Prostate gland (tissue), 2 donors: ENCODE data around the gene DEDD. TPM values are rescaled to one million over a fixed set of nuclear protein-coding genes. Genes with fewer than 3 reads are reported as not detected.

Experiments
- DNase-seq: peaks from one replicate; pipeline ENCODE4 v3.0.0-alpha.2; 2019; ENCODE audit warnings: low spot score
- H3K27ac ChIP-seq, 2 donors: fragments of 200-600 bp; sonication (generic); 2 replicates each; pipeline ENCODE4 v1.5.1; 2017 to 2019
- H3K27me3 ChIP-seq: fragments of 200-600 bp; sonication (generic); replicated peaks from 2 replicates; pipeline ENCODE4 v1.5.1; 2019; ENCODE audit not compliant: insufficient read depth
- H3K36me3 ChIP-seq, 2 donors: fragments of 200-600 bp; sonication (generic); 1 replicate in 1 of 2; 2 replicates in 1 of 2; pipeline versions ENCODE4 v1.5.1 to v1.8.1; 2017 to 2019
- H3K4me1 ChIP-seq: fragments of 200-600 bp; sonication (generic); replicated peaks from 2 replicates; pipeline ENCODE4 v1.5.1; 2019
- H3K4me3 ChIP-seq, 2 donors: fragments of 200-600 bp; sonication (generic); 2 replicates each; pipeline ENCODE4 v1.5.1; 2017 to 2019
- H3K9me3 ChIP-seq: fragments of 200-600 bp; sonication (generic); 2 replicates; pipeline ENCODE4 v1.5.1; 2017
- POLR2A ChIP-seq: fragments of 450-650 bp; IDR thresholded peaks from one replicate; pipeline ENCODE4 v1.6.1; 2016; ENCODE audit warnings: antibody characterized with exemption, mild to moderate bottlenecking
- POLR2AphosphoS5 ChIP-seq: sonication (generic); formaldehyde crosslinking; IDR thresholded peaks from one replicate; pipeline ENCODE4 v1.6.1; 2017; ENCODE audit warnings: antibody characterized with exemption
- WGBS: methylation state at CpG from one replicate; pipeline ENCODE4 v1.1.5; 2018; 5-methylcytosine and 5-hydroxymethylcytosine counted together
- intact Hi-C: fragments of 100-400 bp; cut with DNase I; formaldehyde crosslinking; loops from one replicate; pipeline ENCODE4 v1.14.2; 2022
- total RNA-seq, 2 donors: library from RNA; depleted of rRNA; stranded (reverse); fragments of >200 nt; gene quantifications; one replicate each; pipeline ENCODE4 v1.1.0, GENCODE V29; 2016
- TF ChIP-seq, protein P1 (sequence below), 4 experiments: fragments of 200-600 bp in 2 of 4; fragments of 450-650 bp in 2 of 4; sonication (generic) in 2 of 4; IDR thresholded peaks; 1 replicate in 3 of 4; 2 replicates in 1 of 4; pipeline ENCODE4 v1.5.1; 2016 to 2019; ENCODE audit warnings: antibody characterized with exemption in 4 of 4, mild to moderate bottlenecking in 2 of 4, moderate library complexity in 2 of 4

Gene DEDD
- total RNA-seq, 2 donors from 2014 or later = 30.1 to 41.5 TPM

DNA sequence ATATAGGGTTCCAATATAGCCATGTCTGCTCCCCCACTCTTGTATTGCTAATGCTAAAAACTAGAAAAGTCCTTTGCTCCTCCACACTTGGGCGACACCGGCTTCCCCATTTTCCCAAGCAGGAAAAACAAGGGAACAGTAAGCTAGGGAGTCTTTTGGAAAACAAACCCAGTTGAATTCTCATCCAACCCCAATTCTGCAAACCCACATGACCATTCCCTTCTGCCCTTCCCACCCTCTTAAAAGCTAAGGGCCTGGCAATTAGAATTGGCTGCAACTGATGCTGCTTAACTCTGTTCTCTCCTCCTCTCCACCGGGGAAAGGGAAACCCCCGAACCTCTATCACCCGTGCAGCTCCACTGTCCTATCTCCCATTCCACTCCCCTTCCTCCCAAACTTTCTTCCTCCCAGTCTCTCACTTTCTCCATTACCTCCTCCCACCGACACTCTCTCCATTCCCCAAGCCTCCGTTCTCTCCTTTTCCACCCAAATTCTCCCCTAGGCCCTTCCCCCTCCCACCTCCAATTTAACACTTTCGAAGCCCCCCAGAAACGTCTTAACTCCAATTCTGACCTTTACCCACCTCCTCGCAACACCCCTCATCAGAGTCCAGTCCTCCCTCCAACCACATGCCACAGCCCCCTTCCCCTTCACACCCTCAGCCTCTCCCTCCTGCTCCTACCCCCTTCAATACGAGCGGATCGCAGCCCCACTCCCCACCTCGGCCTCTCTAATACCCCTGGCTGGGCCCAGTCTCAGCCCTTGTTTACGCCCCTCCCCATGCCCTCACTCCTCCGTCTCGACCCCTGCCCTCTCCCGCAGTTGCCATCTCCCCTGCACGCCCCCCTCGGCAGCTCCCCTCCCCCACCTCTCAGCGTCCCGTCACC lies 701 bp downstream of the DEDD start:
- intact Hi-C loops = loop anchor here (2.0 kb wide), 2 partner anchors 13 to 21 kb away; partner anchors contain the start of genes NIT1, PFDN2 and UFC1
- H3K36me3 ChIP-seq = no peaks in the 10 kb centered on the region
- H3K9me3 ChIP-seq = no peaks in the 10 kb centered on the region
- 3% methylated on average over 22 of the region's 22 CpGs for WGBS
- no peak for DNase-seq
- no peaks in the 10 kb centered on the region for H3K27me3 ChIP-seq
- peaks cover 5% of the 10 kb centered on the region for H3K4me1 ChIP-seq
- peak overlapping the region; percentile 69 to 77 for H3K4me3 ChIP-seq
- peak overlapping the region; percentile 93 to 97 for H3K27ac ChIP-seq
- TF ChIP-seq, protein P1, sequence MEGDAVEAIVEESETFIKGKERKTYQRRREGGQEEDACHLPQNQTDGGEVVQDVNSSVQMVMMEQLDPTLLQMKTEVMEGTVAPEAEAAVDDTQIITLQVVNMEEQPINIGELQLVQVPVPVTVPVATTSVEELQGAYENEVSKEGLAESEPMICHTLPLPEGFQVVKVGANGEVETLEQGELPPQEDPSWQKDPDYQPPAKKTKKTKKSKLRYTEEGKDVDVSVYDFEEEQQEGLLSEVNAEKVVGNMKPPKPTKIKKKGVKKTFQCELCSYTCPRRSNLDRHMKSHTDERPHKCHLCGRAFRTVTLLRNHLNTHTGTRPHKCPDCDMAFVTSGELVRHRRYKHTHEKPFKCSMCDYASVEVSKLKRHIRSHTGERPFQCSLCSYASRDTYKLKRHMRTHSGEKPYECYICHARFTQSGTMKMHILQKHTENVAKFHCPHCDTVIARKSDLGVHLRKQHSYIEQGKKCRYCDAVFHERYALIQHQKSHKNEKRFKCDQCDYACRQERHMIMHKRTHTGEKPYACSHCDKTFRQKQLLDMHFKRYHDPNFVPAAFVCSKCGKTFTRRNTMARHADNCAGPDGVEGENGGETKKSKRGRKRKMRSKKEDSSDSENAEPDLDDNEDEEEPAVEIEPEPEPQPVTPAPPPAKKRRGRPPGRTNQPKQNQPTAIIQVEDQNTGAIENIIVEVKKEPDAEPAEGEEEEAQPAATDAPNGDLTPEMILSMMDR (IDR thresholded peaks at IDR 0.05) = no peak
- TF ChIP-seq POLR2AphosphoS5 = no peak
- TF ChIP-seq POLR2A = no peak

DNA sequence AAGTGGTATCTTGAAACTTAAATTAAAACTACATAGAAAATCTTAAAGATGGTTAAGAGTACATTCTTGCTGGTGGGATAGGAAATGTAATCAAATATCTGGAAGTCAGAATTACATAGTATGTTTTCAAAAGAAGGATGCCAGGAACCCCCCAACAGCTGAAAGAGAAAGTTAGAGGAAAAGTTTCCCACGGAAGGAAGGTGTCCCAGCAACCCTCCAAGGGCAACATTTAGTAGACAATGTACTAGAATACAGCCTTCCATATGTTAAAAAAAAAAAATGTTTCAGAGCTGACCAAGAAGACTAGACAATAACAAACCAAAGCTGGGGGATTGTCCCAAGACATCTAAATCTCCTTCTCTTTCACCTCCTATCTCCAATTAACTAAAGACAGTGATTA lies 2.2 kb downstream of the DEDD start:
- peaks cover 5% of the 10 kb centered on the region for H3K4me1 ChIP-seq

DNA sequence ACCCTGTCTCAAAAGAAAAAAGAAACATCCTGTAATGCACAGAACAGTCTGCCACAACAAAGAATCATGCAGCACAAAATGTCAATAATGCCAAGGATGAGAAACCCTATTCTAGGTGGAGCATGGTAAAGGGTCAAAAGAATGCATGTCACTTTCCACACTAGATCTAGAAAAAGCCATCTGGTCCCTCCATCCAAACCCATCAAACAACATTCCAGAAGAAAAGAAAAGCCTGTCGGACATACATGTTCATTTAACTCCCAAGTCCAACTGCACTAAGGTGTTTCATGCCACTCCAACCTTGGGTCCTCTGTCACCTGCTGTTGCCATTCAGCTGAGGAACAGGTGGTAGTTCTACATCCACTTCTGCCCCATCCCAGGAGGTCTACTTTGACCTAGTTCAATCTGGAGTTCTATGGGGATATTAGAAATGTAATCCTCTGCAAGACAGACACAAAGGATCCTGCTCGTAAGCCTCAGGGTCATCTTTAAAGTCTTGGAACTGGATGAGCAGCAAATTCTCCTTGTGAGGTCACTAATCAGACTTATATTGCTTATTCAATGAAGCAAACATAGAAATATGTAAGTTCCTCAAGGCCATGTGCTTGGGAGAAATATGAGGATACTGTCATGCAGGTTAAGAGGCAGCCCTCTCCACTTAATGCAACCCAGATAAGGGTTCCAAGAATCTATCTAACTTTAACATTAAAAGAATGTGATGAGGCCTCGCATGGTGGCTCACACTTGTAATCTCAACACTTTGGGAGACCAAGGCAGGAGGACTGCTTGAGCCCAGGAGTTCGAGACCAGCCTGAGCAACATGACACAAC lies 3.7 kb downstream of the DEDD start:
- peaks cover 4 to 9% of the 10 kb centered on the region in 2 donors for H3K36me3 ChIP-seq
- H3K27me3 ChIP-seq = no peaks in the 10 kb centered on the region
- no peak overlapping the region for H3K4me3 ChIP-seq
- no peak overlapping the region for H3K27ac ChIP-seq
- 91% methylated on average over 4 of the region's 4 CpGs for whole genome bisulfite sequencing
- intact Hi-C loops = no loop called here
- no peaks in the 10 kb centered on the region for H3K9me3 ChIP-seq
- peaks cover 1% of the 10 kb centered on the region for H3K4me1 ChIP-seq
- DNase-seq = no peak
- TF ChIP-seq POLR2AphosphoS5 = no peak
- TF ChIP-seq, protein P1 (IDR thresholded peaks at IDR 0.05) = no peak

More for the DNA sequence above, 2.2 kb downstream of the DEDD start:
- H3K27me3 ChIP-seq = no peaks in the 10 kb centered on the region
- WGBS = 37% methylated on average over 1 of the region's 1 CpG
- H3K27ac ChIP-seq = no peak overlapping the region
- TF ChIP-seq, protein P1 (IDR thresholded peaks at IDR 0.05) = no peak
- no peak for TF ChIP-seq POLR2AphosphoS5
- TF ChIP-seq POLR2A = no peak
- intact Hi-C loops = no loop called here
- no peak for DNase-seq
- no peaks in the 10 kb centered on the region for H3K36me3 ChIP-seq
- H3K4me3 ChIP-seq = no peak overlapping the region
- no peaks in the 10 kb centered on the region for H3K9me3 ChIP-seq

DNA sequence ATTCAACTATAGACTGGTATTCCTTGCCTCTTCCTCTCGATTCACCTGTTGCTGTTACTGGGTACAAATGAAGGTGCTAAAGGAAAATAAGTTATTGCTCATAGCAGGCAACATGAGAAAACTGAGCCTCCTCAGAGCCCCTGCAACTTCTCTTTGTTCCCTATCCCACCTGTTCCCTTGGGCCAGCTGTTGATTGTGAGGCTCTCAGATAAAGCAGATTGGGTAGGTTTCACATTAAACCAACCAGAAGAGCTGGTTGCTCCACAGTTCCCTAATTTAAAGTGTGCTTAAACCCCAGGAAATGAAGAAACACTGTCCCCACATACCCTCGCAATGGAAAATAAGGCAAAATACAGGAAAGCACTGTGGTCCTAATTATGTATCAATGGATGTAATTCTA lies 4.8 kb downstream of the DEDD start:
- no peaks in the 10 kb centered on the region for H3K4me1 ChIP-seq
- no peaks in the 10 kb centered on the region for H3K9me3 ChIP-seq
- TF ChIP-seq POLR2A (no peak), POLR2AphosphoS5 (no peak)
- TF ChIP-seq, protein P1 (IDR thresholded peaks at IDR 0.05) = no peak
- 87% methylated on average over 2 of the region's 2 CpGs for WGBS
- no peak for DNase-seq
- no peak overlapping the region for H3K27ac ChIP-seq
- H3K36me3 ChIP-seq = peaks cover 5 to 11% of the 10 kb centered on the region in 2 donors
- intact Hi-C loops = no loop called here
- no peaks in the 10 kb centered on the region for H3K27me3 ChIP-seq
- H3K4me3 ChIP-seq = no peak overlapping the region
